K562 (cell line): ENCODE measurements around the gene DHPS. TPM values are rescaled to one million over a fixed set of nuclear protein-coding genes. Genes with fewer than 3 reads are reported as not detected.

Source experiments
- ARID2 ChIP-seq: fragments of 450-650 bp; IDR thresholded peaks from 2 replicates; pipeline ENCODE4 v1.6.1; 2017; ENCODE audit warnings: antibody characterized with exemption, mild to moderate bottlenecking
- ATF7 ChIP-seq: fragments of 450-650 bp; IDR thresholded peaks from 2 replicates; pipeline ENCODE4 v1.7.1; 2014; ENCODE audit warnings: mild to moderate bottlenecking, moderate library complexity
- CTBP1 ChIP-seq: fragments of 450-650 bp; IDR thresholded peaks from 2 replicates; pipeline ENCODE4 v1.6.1; 2016; ENCODE audit warnings: borderline replicate concordance
- ILF3 ChIP-seq: fragments of 450-650 bp; IDR thresholded peaks from 2 replicates; pipeline ENCODE4 v1.6.1; 2018; ENCODE audit warnings: antibody characterized with exemption, mild to moderate bottlenecking, moderate library complexity, borderline replicate concordance
- KLF10 ChIP-seq: fragments of 250-450 bp; sonication (Bioruptor Pico); IDR thresholded peaks from 2 replicates; pipeline ENCODE4 v1.6.1; 2021; ENCODE audit warnings: matching md5 sums
- KLF6 ChIP-seq: fragments of 250-450 bp; sonication (Bioruptor Pico); IDR thresholded peaks from 2 replicates; pipeline ENCODE4 v1.4.0; 2020; ENCODE audit warnings: mild to moderate bottlenecking, moderate library complexity, borderline replicate concordance
- NCOA2 ChIP-seq, 2 experiments: fragments of 450-650 bp; IDR thresholded peaks; 2 replicates each; pipeline ENCODE4 v1.6.1; 2018; ENCODE audit warnings: mild to moderate bottlenecking in 2 of 2, moderate library complexity in 1 of 2; ENCODE audit not compliant: partially characterized antibody in 2 of 2
- NFIC ChIP-seq: fragments of 450-650 bp; IDR thresholded peaks from 2 replicates; pipeline ENCODE4 v1.6.1; 2017; ENCODE audit warnings: mild to moderate bottlenecking, inconsistent platforms
- NRF1 ChIP-seq, 2 experiments: fragments of 450-650 bp; IDR thresholded peaks in 1 of 2; conservative IDR thresholded peaks in 1 of 2; 2 replicates each; pipeline ENCODE4 v1.6.1; 2014; ENCODE audit warnings: mild to moderate bottlenecking in 2 of 2
- RAD51 ChIP-seq: fragments of 450-650 bp; IDR thresholded peaks from 2 replicates; pipeline ENCODE4 v1.7.1; 2016; ENCODE audit warnings: low read depth, mild to moderate bottlenecking, borderline replicate concordance
- RBFOX2 ChIP-seq: fragments of 200-400 bp; formaldehyde crosslinking; IDR thresholded peaks from 2 replicates; pipeline ENCODE4 v1.6.1; 2017; ENCODE audit warnings: low read depth, mild to moderate bottlenecking, low read length, moderate library complexity
- RFX7 ChIP-seq: fragments of 250-450 bp; sonication (Bioruptor Pico); IDR thresholded peaks from 2 replicates; pipeline ENCODE4 v1.5.1; 2021; ENCODE audit warnings: mild to moderate bottlenecking
- SIN3A ChIP-seq, 2 experiments: fragments of 150-350 bp in 1 of 2; IDR thresholded peaks; 2 replicates each; pipeline ENCODE4 v1.6.1; 2011 to 2016; ENCODE audit warnings: borderline replicate concordance in 2 of 2, low read depth in 2 of 2, low read length in 2 of 2, mild to moderate bottlenecking in 2 of 2, moderate library complexity in 2 of 2; ENCODE audit not compliant: control insufficient read depth in 1 of 2
- SRSF1 ChIP-seq: fragments of 200-400 bp; formaldehyde crosslinking; IDR thresholded peaks from 2 replicates; pipeline ENCODE4 v1.6.1; 2017; ENCODE audit warnings: mild to moderate bottlenecking, low read depth, low read length, moderate library complexity
- SRSF7 ChIP-seq: fragments of 200-400 bp; formaldehyde crosslinking; optimal IDR thresholded peaks from 2 replicates; pipeline ENCODE3; 2017; ENCODE audit warnings: mild to moderate bottlenecking, low read depth, low read length
- ZNF146 ChIP-seq: IDR thresholded peaks from one replicate; pipeline ENCODE4 v1.6.1; 2018; ENCODE audit warnings: missing compliant biosample characterization; ENCODE audit not compliant: unreplicated experiment
- ZNF224 ChIP-seq: sonication (generic); formaldehyde crosslinking; IDR thresholded peaks from 2 replicates; pipeline ENCODE4 v1.8.0; 2022; ENCODE audit warnings: mild to moderate bottlenecking, missing genetic modification reagents
- ZNF445 ChIP-seq: fragments of 250-450 bp; sonication (Bioruptor Pico); IDR thresholded peaks from 2 replicates; pipeline ENCODE4 v1.4.0; 2020; ENCODE audit warnings: low read depth, mild to moderate bottlenecking, moderate library complexity
- polyA plus RNA-seq, 8 experiments: library from polyadenylated mRNA; depleted of rRNA in 4 of 8; stranded (reverse) in 5 of 8; unstranded in 3 of 8; fragments of >200 nt; fragmentation: Nextera tagmentation in 2 of 8; fragmentation: Illumina TruSeq in 1 of 8; extraction: Ambion mirVana in 2 of 8; extraction: Trizol in 1 of 8; gene quantifications; 2 replicates each; pipeline versions ENCODE4 v1.2.1 to v1.2.3, GENCODE V29; 2011 to 2014; ENCODE audit warnings: inconsistent platforms in 1 of 8, missing spikeins in 1 of 8
- total RNA-seq, 7 experiments: library from RNA; depleted of rRNA in 6 of 7; stranded (reverse); fragments of >200 nt in 6 of 7; fragmentation: Illumina TruSeq in 2 of 7; extraction: Trizol in 2 of 7; gene quantifications; 2 replicates each; pipeline versions ENCODE4 v1.2.1 to v1.2.3, GENCODE V29; 2011 to 2021; ENCODE audit warnings: low replicate concordance in 1 of 7
- TF ChIP-seq, protein P1 (sequence below), 2 experiments: fragments of 150-350 bp in 1 of 2; IDR thresholded peaks; 2 replicates each; pipeline ENCODE4 v1.6.1; 2012 to 2016; ENCODE audit warnings: low read depth in 2 of 2, low read length in 2 of 2, mild to moderate bottlenecking in 1 of 2, moderate library complexity in 1 of 2
- TF ChIP-seq, protein P2 (sequence below): fragments of 200-800 bp; sonication (Bioruptor generic); IDR thresholded peaks from 2 replicates; pipeline ENCODE4 v1.6.1; 2016; ENCODE audit warnings: missing genetic modification characterization, missing compliant biosample characterization

Gene DHPS
- total and polyA plus RNA-seq, 9 of the 15 experiments (the other 6 are each of a cell fraction or from before 2014, with no cell fraction given): 47.1 to 110 (median 79.9) TPM

DNA sequence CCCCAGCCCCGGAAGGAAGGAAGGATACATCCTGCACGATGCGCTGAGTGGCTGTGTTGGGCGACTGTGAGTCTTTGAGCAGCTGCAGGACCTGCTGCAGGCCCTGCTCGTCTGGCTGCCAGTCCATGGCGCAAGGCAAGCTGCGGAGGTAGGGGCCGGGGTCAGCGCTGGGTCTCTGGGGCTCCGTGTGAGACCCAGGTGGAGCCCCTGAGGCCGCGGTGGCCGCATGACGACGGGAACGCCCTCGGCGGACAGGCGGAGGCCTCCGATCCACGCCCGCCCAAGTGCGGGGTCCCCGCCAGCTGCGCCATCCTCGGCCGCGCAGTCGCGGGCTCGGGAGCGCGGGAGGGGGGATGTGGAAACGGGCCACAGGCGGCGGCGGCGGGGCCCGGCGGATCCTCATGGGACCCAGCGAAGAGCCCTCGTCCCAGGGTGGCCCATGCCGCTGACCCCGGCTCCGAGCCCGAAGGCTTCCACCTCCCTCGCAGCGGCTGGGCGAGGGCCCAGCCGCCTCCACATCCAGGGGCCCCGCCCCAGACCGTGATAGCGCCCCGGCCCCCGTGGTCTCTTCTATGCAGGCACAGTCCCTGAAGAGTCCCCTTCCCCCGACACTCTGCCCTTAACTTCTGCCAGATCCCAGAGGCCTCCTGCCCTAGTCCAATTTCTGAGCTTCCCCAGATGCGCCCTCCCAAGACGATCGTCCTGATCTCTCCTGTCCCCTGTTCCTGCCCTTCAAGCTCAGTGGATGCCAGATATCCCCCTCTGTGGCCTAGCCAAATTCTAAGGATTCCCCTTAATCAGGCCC is 39.4 kb upstream of the DHPS start (continued):
- TF ChIP-seq, protein P1, sequence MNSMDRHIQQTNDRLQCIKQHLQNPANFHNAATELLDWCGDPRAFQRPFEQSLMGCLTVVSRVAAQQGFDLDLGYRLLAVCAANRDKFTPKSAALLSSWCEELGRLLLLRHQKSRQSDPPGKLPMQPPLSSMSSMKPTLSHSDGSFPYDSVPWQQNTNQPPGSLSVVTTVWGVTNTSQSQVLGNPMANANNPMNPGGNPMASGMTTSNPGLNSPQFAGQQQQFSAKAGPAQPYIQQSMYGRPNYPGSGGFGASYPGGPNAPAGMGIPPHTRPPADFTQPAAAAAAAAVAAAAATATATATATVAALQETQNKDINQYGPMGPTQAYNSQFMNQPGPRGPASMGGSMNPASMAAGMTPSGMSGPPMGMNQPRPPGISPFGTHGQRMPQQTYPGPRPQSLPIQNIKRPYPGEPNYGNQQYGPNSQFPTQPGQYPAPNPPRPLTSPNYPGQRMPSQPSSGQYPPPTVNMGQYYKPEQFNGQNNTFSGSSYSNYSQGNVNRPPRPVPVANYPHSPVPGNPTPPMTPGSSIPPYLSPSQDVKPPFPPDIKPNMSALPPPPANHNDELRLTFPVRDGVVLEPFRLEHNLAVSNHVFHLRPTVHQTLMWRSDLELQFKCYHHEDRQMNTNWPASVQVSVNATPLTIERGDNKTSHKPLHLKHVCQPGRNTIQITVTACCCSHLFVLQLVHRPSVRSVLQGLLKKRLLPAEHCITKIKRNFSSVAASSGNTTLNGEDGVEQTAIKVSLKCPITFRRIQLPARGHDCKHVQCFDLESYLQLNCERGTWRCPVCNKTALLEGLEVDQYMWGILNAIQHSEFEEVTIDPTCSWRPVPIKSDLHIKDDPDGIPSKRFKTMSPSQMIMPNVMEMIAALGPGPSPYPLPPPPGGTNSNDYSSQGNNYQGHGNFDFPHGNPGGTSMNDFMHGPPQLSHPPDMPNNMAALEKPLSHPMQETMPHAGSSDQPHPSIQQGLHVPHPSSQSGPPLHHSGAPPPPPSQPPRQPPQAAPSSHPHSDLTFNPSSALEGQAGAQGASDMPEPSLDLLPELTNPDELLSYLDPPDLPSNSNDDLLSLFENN (IDR thresholded peaks at IDR 0.05; ENCODE audit: low read depth in 2 of 2, low read length in 2 of 2): no peak
- TF ChIP-seq KLF6: no peak
- TF ChIP-seq ZNF146 (CRISPR knock-in tag): no peak
- no peak for TF ChIP-seq ILF3
- TF ChIP-seq, protein P2, sequence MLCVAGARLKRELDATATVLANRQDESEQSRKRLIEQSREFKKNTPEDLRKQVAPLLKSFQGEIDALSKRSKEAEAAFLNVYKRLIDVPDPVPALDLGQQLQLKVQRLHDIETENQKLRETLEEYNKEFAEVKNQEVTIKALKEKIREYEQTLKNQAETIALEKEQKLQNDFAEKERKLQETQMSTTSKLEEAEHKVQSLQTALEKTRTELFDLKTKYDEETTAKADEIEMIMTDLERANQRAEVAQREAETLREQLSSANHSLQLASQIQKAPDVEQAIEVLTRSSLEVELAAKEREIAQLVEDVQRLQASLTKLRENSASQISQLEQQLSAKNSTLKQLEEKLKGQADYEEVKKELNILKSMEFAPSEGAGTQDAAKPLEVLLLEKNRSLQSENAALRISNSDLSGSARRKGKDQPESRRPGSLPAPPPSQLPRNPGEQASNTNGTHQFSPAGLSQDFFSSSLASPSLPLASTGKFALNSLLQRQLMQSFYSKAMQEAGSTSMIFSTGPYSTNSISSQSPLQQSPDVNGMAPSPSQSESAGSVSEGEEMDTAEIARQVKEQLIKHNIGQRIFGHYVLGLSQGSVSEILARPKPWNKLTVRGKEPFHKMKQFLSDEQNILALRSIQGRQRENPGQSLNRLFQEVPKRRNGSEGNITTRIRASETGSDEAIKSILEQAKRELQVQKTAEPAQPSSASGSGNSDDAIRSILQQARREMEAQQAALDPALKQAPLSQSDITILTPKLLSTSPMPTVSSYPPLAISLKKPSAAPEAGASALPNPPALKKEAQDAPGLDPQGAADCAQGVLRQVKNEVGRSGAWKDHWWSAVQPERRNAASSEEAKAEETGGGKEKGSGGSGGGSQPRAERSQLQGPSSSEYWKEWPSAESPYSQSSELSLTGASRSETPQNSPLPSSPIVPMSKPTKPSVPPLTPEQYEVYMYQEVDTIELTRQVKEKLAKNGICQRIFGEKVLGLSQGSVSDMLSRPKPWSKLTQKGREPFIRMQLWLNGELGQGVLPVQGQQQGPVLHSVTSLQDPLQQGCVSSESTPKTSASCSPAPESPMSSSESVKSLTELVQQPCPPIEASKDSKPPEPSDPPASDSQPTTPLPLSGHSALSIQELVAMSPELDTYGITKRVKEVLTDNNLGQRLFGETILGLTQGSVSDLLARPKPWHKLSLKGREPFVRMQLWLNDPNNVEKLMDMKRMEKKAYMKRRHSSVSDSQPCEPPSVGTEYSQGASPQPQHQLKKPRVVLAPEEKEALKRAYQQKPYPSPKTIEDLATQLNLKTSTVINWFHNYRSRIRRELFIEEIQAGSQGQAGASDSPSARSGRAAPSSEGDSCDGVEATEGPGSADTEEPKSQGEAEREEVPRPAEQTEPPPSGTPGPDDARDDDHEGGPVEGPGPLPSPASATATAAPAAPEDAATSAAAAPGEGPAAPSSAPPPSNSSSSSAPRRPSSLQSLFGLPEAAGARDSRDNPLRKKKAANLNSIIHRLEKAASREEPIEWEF (CRISPR knock-in tag): no peak
- no peak for TF ChIP-seq SRSF1
- TF ChIP-seq ATF7: no peak
- no peak for TF ChIP-seq KLF10 (CRISPR knock-in tag)
- TF ChIP-seq NFIC: no peak
- TF ChIP-seq ZNF224 (CRISPR knock-in tag): no peak
- TF ChIP-seq NRF1 (conservative IDR thresholded peaks at IDR 0.05 in 1 of 2, IDR thresholded peaks at IDR 0.05 in 1 of 2): peak; percentile 72 to 73
- TF ChIP-seq NCOA2 (IDR thresholded peaks at IDR 0.05; ENCODE audit: partially characterized antibody in 2 of 2): no peak
- no peak for TF ChIP-seq RFX7 (CRISPR knock-in tag)
- TF ChIP-seq CTBP1: no peak
- TF ChIP-seq SRSF7: no peak
- TF ChIP-seq SIN3A (IDR thresholded peaks at IDR 0.05; ENCODE audit: borderline replicate concordance in 2 of 2, control insufficient read depth in 1 of 2, low read depth in 2 of 2, low read length in 2 of 2): peak in 1 of 2 experiments; percentile 33; a peak in 1 of 4 replicates
- TF ChIP-seq ZNF445: no peak
- no peak for TF ChIP-seq RAD51
- peak; percentile 55 for TF ChIP-seq RBFOX2
- no peak for TF ChIP-seq ARID2
